Measurements from ENCODE around the gene PRKG1. TPM values are rescaled to one million over a fixed set of nuclear protein-coding genes. Genes with fewer than 3 reads are reported as not detected.

PRKG1 gene
- total and polyA plus RNA-seq, 2 experiments from 2014 or later = 18.2 to 21.1 TPM

DNA sequence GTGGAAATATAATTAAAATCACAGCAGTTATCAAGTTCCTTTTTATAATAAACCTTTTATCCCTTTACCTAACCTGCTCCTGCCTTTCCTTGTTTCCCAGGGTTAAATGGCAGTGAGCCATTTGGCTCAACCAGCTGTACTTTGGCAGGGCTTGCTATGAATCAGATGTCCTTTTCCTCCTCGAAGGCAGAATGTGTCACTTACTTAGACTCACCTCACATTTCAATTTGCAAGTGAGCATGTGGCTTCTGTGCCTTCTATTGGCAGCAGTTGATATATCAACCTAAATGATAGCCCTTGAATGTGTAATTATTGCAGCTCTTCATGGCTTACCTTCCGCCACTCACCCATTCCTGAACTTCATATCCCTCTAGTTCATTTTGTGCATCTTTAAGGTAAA is 323.4 kb downstream of the PRKG1 start:
- no peak for ATAC-seq
- no peak overlapping the region for H3K27ac Mint-ChIP-seq
- H3K27me3 ChIP-seq (ENCODE audit: insufficient read depth) = no peaks in the 10 kb centered on the region

More for the DNA sequence above, 323.4 kb downstream of the PRKG1 start:
- no peaks in the 10 kb centered on the region for H3K27me3 Mint-ChIP-seq (ENCODE audit: insufficient read depth, low read depth, poor library complexity)
- H3K4me3 Mint-ChIP-seq = no peak overlapping the region
- peaks cover 11% of the 10 kb centered on the region; the same call in 2 of the 3 replicates for H3K4me1 Mint-ChIP-seq
- DNase-seq (ENCODE audit: low spot score) = no peak
- Histone ChIP-seq H3K4me2 (no peak overlapping the region), H3K4me3 (no peak overlapping the region), H3K36me3 (ENCODE audit: insufficient read depth) (no peaks in the 10 kb centered on the region), H3K9me2 (ENCODE audit: insufficient read depth) (no peaks in the 10 kb centered on the region), H3K4me1 (ENCODE audit: insufficient read depth) (peaks cover 7% of the 10 kb centered on the region; the same call in 1 of the 2 replicates), H2AFZ (no peak overlapping the region), H3F3A (replicated peaks; ENCODE audit: low read depth) (no peaks in the 10 kb centered on the region), H4K20me1 (replicated peaks; ENCODE audit: insufficient read depth) (peaks cover 4% of the 10 kb centered on the region; the same call in 1 of the 2 replicates), H3K27ac (ENCODE audit: low read depth) (no peak overlapping the region), H3K79me2 (replicated peaks; ENCODE audit: insufficient read depth) (no peaks in the 10 kb centered on the region)
- peaks cover 5% of the 10 kb centered on the region; the same call in 1 of the 3 replicates for H3K36me3 Mint-ChIP-seq (ENCODE audit: low read depth)
- peaks cover 6% of the 10 kb centered on the region; the same call in 1 of the 3 replicates for H3K9me3 Mint-ChIP-seq
- TF ChIP-seq, protein P1, sequence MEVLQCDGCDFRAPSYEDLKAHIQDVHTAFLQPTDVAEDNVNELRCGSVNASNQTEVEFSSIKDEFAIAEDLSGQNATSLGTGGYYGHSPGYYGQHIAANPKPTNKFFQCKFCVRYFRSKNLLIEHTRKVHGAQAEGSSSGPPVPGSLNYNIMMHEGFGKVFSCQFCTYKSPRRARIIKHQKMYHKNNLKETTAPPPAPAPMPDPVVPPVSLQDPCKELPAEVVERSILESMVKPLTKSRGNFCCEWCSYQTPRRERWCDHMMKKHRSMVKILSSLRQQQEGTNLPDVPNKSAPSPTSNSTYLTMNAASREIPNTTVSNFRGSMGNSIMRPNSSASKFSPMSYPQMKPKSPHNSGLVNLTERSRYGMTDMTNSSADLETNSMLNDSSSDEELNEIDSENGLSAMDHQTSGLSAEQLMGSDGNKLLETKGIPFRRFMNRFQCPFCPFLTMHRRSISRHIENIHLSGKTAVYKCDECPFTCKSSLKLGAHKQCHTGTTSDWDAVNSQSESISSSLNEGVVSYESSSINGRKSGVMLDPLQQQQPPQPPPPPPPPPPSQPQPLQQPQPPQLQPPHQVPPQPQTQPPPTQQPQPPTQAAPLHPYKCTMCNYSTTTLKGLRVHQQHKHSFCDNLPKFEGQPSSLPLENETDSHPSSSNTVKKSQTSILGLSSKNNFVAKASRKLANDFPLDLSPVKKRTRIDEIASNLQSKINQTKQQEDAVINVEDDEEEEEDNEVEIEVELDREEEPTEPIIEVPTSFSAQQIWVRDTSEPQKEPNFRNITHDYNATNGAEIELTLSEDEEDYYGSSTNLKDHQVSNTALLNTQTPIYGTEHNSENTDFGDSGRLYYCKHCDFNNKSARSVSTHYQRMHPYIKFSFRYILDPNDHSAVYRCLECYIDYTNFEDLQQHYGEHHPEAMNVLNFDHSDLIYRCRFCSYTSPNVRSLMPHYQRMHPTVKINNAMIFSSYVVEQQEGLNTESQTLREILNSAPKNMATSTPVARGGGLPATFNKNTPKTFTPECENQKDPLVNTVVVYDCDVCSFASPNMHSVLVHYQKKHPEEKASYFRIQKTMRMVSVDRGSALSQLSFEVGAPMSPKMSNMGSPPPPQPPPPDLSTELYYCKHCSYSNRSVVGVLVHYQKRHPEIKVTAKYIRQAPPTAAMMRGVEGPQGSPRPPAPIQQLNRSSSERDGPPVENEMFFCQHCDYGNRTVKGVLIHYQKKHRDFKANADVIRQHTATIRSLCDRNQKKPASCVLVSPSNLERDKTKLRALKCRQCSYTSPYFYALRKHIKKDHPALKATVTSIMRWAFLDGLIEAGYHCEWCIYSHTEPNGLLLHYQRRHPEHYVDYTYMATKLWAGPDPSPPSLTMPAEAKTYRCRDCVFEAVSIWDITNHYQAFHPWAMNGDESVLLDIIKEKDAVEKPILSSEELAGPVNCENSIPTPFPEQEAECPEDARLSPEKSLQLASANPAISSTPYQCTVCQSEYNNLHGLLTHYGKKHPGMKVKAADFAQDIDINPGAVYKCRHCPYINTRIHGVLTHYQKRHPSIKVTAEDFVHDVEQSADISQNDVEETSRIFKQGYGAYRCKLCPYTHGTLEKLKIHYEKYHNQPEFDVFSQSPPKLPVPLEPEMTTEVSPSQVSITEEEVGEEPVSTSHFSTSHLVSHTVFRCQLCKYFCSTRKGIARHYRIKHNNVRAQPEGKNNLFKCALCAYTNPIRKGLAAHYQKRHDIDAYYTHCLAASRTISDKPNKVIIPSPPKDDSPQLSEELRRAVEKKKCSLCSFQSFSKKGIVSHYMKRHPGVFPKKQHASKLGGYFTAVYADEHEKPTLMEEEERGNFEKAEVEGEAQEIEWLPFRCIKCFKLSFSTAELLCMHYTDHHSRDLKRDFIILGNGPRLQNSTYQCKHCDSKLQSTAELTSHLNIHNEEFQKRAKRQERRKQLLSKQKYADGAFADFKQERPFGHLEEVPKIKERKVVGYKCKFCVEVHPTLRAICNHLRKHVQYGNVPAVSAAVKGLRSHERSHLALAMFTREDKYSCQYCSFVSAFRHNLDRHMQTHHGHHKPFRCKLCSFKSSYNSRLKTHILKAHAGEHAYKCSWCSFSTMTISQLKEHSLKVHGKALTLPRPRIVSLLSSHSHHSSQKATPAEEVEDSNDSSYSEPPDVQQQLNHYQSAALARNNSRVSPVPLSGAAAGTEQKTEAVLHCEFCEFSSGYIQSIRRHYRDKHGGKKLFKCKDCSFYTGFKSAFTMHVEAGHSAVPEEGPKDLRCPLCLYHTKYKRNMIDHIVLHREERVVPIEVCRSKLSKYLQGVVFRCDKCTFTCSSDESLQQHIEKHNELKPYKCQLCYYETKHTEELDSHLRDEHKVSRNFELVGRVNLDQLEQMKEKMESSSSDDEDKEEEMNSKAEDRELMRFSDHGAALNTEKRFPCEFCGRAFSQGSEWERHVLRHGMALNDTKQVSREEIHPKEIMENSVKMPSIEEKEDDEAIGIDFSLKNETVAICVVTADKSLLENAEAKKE (CRISPR knock-in tag; IDR thresholded peaks at IDR 0.05) = no peak
- TF ChIP-seq POLR2AphosphoS5 (IDR thresholded peaks at IDR 0.05; ENCODE audit: low read depth) (no peak), ZNF114 (CRISPR knock-in tag; IDR thresholded peaks at IDR 0.05) (no peak), CREB1 (CRISPR knock-in tag; IDR thresholded peaks at IDR 0.05; ENCODE audit: low read depth) (no peak), JUNB (IDR thresholded peaks at IDR 0.05; ENCODE audit: unreplicated experiment) (no peak), EZH2phosphoT487 (IDR thresholded peaks at IDR 0.05; ENCODE audit: unreplicated experiment) (no peak), EZH2 (IDR thresholded peaks at IDR 0.05; ENCODE audit: low read depth, unreplicated experiment) (no peak), STAT1 (IDR thresholded peaks at IDR 0.05; ENCODE audit: unreplicated experiment) (no peak), ZNF331 (CRISPR knock-in tag; IDR thresholded peaks at IDR 0.05; ENCODE audit: low read depth) (no peak), NANOG (IDR thresholded peaks at IDR 0.05; ENCODE audit: borderline replicate concordance) (no peak)
- TF ChIP-seq, protein P2, sequence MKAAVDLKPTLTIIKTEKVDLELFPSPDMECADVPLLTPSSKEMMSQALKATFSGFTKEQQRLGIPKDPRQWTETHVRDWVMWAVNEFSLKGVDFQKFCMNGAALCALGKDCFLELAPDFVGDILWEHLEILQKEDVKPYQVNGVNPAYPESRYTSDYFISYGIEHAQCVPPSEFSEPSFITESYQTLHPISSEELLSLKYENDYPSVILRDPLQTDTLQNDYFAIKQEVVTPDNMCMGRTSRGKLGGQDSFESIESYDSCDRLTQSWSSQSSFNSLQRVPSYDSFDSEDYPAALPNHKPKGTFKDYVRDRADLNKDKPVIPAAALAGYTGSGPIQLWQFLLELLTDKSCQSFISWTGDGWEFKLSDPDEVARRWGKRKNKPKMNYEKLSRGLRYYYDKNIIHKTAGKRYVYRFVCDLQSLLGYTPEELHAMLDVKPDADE (IDR thresholded peaks at IDR 0.05) = no peak
- TF ChIP-seq, protein P3, sequence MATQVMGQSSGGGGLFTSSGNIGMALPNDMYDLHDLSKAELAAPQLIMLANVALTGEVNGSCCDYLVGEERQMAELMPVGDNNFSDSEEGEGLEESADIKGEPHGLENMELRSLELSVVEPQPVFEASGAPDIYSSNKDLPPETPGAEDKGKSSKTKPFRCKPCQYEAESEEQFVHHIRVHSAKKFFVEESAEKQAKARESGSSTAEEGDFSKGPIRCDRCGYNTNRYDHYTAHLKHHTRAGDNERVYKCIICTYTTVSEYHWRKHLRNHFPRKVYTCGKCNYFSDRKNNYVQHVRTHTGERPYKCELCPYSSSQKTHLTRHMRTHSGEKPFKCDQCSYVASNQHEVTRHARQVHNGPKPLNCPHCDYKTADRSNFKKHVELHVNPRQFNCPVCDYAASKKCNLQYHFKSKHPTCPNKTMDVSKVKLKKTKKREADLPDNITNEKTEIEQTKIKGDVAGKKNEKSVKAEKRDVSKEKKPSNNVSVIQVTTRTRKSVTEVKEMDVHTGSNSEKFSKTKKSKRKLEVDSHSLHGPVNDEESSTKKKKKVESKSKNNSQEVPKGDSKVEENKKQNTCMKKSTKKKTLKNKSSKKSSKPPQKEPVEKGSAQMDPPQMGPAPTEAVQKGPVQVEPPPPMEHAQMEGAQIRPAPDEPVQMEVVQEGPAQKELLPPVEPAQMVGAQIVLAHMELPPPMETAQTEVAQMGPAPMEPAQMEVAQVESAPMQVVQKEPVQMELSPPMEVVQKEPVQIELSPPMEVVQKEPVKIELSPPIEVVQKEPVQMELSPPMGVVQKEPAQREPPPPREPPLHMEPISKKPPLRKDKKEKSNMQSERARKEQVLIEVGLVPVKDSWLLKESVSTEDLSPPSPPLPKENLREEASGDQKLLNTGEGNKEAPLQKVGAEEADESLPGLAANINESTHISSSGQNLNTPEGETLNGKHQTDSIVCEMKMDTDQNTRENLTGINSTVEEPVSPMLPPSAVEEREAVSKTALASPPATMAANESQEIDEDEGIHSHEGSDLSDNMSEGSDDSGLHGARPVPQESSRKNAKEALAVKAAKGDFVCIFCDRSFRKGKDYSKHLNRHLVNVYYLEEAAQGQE (IDR thresholded peaks at IDR 0.05; ENCODE audit: unreplicated experiment) = no peak
- TF ChIP-seq, protein P4, sequence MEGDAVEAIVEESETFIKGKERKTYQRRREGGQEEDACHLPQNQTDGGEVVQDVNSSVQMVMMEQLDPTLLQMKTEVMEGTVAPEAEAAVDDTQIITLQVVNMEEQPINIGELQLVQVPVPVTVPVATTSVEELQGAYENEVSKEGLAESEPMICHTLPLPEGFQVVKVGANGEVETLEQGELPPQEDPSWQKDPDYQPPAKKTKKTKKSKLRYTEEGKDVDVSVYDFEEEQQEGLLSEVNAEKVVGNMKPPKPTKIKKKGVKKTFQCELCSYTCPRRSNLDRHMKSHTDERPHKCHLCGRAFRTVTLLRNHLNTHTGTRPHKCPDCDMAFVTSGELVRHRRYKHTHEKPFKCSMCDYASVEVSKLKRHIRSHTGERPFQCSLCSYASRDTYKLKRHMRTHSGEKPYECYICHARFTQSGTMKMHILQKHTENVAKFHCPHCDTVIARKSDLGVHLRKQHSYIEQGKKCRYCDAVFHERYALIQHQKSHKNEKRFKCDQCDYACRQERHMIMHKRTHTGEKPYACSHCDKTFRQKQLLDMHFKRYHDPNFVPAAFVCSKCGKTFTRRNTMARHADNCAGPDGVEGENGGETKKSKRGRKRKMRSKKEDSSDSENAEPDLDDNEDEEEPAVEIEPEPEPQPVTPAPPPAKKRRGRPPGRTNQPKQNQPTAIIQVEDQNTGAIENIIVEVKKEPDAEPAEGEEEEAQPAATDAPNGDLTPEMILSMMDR (conservative IDR thresholded peaks at IDR 0.05; ENCODE audit: low read depth in 2 of 2) = no peak

Measured in GM23338 (cell line).